HL-60 (cell line): ENCODE measurements around the gene BTBD9.

ENCODE experiments used
- DNase-seq, 2 experiments: peaks; one replicate each; pipeline ENCODE4 v3.0.0-alpha.2; 2010 to 2020; ENCODE audit warnings: low read depth in 1 of 2, low spot score in 1 of 2
- H3K27ac ChIP-seq: fragments of 250-450 bp; sonication (Bioruptor Pico); replicated peaks from 2 replicates; pipeline ENCODE4 v1.5.1; 2020; ENCODE audit warnings: mild to moderate bottlenecking, moderate library complexity
- H3K27me3 ChIP-seq: fragments of 250-450 bp; sonication (Bioruptor Pico); 2 replicates; pipeline ENCODE4 v1.5.1; 2021; ENCODE audit warnings: mild to moderate bottlenecking, moderate library complexity; ENCODE audit not compliant: insufficient read depth, poor library complexity, severe bottlenecking
- H3K4me3 ChIP-seq: replicated peaks from 2 replicates; pipeline ENCODE4 v1.5.1; 2011; ENCODE audit warnings: mild to moderate bottlenecking, control low read depth, low read length; ENCODE audit not compliant: insufficient read depth
- CTCF ChIP-seq: IDR thresholded peaks from one replicate; pipeline ENCODE4 v1.5.1; 2011; ENCODE audit warnings: low read length, control low read depth, inconsistent platforms; ENCODE audit not compliant: insufficient read depth
- GABPA ChIP-seq: IDR thresholded peaks from 2 replicates; pipeline ENCODE4 v1.6.1; 2012; ENCODE audit warnings: low read depth
- POLR2AphosphoS5 ChIP-seq: IDR thresholded peaks from 2 replicates; pipeline ENCODE4 v1.6.1; 2012; ENCODE audit warnings: low read depth
- REST ChIP-seq: IDR thresholded peaks from 2 replicates; pipeline ENCODE4 v1.6.1; 2012; ENCODE audit warnings: low read depth; ENCODE audit not compliant: insufficient replicate concordance
- SPI1 ChIP-seq: IDR thresholded peaks from 2 replicates; pipeline ENCODE4 v1.6.1; 2012; ENCODE audit warnings: low read depth, mild to moderate bottlenecking, borderline replicate concordance

BTBD9 gene

GRCh38 chr6:38415231-38416005, 224.3 kb downstream of the BTBD9 start:
- H3K4me3 ChIP-seq: no peak overlapping the region
- no peak overlapping the region for H3K27ac ChIP-seq
- TF ChIP-seq POLR2AphosphoS5 (no peak), SPI1 (no peak), GABPA (no peak), REST (no peak), CTCF (no peak)
- H3K27me3 ChIP-seq: no peaks in the 10 kb centered on the region
- DNase-seq: no peak

GRCh38 chr6:38413102-38413800, 226.5 kb downstream of the BTBD9 start:
- Histone ChIP-seq H3K4me3 (no peak overlapping the region), H3K27ac (no peak overlapping the region), H3K27me3 (no peaks in the 10 kb centered on the region)
- no peak for TF ChIP-seq CTCF
- TF ChIP-seq POLR2AphosphoS5: no peak
- TF ChIP-seq SPI1: no peak
- no peak for TF ChIP-seq GABPA
- TF ChIP-seq REST: no peak
- no peak for DNase-seq

GRCh38 chr6:38407192-38407591, 232.5 kb downstream of the BTBD9 start:
- Histone ChIP-seq H3K27ac (no peak overlapping the region), H3K27me3 (no peaks in the 10 kb centered on the region), H3K4me3 (no peak overlapping the region)
- TF ChIP-seq SPI1 (0 out of 2 replicates have a peak, but pooled peaks have one; percentile 23), POLR2AphosphoS5 (no peak)
- DNase-seq: no peak

- no peak for TF ChIP-seq REST
Observed at GRCh38 chr6:38406096-38406495, 233.6 kb downstream of the BTBD9 start.

More at GRCh38 chr6:38406096-38406495, 233.6 kb downstream of the BTBD9 start:
- DNase-seq: no peak
- no peaks in the 10 kb centered on the region for H3K27me3 ChIP-seq
- H3K4me3 ChIP-seq: no peak overlapping the region
- H3K27ac ChIP-seq: no peak overlapping the region
